ENCODE results near the gene HOATZ.

Gene HOATZ

GRCh38 chr11:111469200-111469599 is 45.4 kb upstream of the HOATZ start:
- Histone ChIP-seq H3K36me3 (ENCODE audit: low read length) (no peaks in the 10 kb centered on the region), H3K4me3 (ENCODE audit: insufficient read depth, low read length, poor library complexity, severe bottlenecking) (no peak overlapping the region), H2AFZ (ENCODE audit: low read depth, low read length, severe bottlenecking) (no peak overlapping the region), H4K20me1 (ENCODE audit: low read depth, low read length) (no peaks in the 10 kb centered on the region), H3K79me2 (ENCODE audit: insufficient read depth, low read length) (no peaks in the 10 kb centered on the region), H3K9me3 (ENCODE audit: insufficient read depth, low read length) (no peaks in the 10 kb centered on the region), H3K27ac (ENCODE audit: low read depth, low read length) (no peak overlapping the region), H3K9me2 (replicated peaks; ENCODE audit: insufficient read depth, low read length) (no peaks in the 10 kb centered on the region), H3K9ac (ENCODE audit: low read length) (no peak overlapping the region), H3F3A (ENCODE audit: insufficient read depth) (no peaks in the 10 kb centered on the region), H3K27me3 (ENCODE audit: low read length) (no peaks in the 10 kb centered on the region), H3K4me2 (ENCODE audit: low read depth, low read length, poor library complexity, severe bottlenecking) (no peak overlapping the region)
- TF ChIP-seq EZH2phosphoT487 (conservative IDR thresholded peaks at IDR 0.05; ENCODE audit: low read length) (no peak), CTCF (IDR thresholded peaks at IDR 0.05; ENCODE audit: insufficient read depth, low read length, poor library complexity, severe bottlenecking) (no peak)

- Histone ChIP-seq H3K4me2 (ENCODE audit: low read depth, low read length, poor library complexity, severe bottlenecking) (no peak overlapping the region), H3F3A (ENCODE audit: insufficient read depth) (no peaks in the 10 kb centered on the region), H3K9me2 (replicated peaks; ENCODE audit: insufficient read depth, low read length) (no peaks in the 10 kb centered on the region), H3K36me3 (ENCODE audit: low read length) (no peaks in the 10 kb centered on the region), H4K20me1 (ENCODE audit: low read depth, low read length) (no peaks in the 10 kb centered on the region), H3K4me3 (ENCODE audit: insufficient read depth, low read length, poor library complexity, severe bottlenecking) (no peak overlapping the region), H3K27me3 (ENCODE audit: low read length) (no peaks in the 10 kb centered on the region), H3K79me2 (ENCODE audit: insufficient read depth, low read length) (no peaks in the 10 kb centered on the region), H2AFZ (ENCODE audit: low read depth, low read length, severe bottlenecking) (no peak overlapping the region), H3K9ac (ENCODE audit: low read length) (no peak overlapping the region), H3K27ac (ENCODE audit: low read depth, low read length) (no peak overlapping the region), H3K9me3 (ENCODE audit: insufficient read depth, low read length) (no peaks in the 10 kb centered on the region)
- TF ChIP-seq CTCF (IDR thresholded peaks at IDR 0.05; ENCODE audit: insufficient read depth, low read length, poor library complexity, severe bottlenecking) (no peak), EZH2phosphoT487 (conservative IDR thresholded peaks at IDR 0.05; ENCODE audit: low read length) (no peak)
Observed at GRCh38 chr11:111472228-111472627, 42.4 kb upstream of the HOATZ start.

GRCh38 chr11:111474432-111474831 is 40.1 kb upstream of the HOATZ start:
- Histone ChIP-seq H3K27ac (ENCODE audit: low read depth, low read length) (no peak overlapping the region), H3K79me2 (ENCODE audit: insufficient read depth, low read length) (no peaks in the 10 kb centered on the region), H3K4me2 (ENCODE audit: low read depth, low read length, poor library complexity, severe bottlenecking) (no peak overlapping the region), H3K9me2 (replicated peaks; ENCODE audit: insufficient read depth, low read length) (no peaks in the 10 kb centered on the region), H3F3A (ENCODE audit: insufficient read depth) (no peaks in the 10 kb centered on the region), H3K36me3 (ENCODE audit: low read length) (no peaks in the 10 kb centered on the region), H2AFZ (ENCODE audit: low read depth, low read length, severe bottlenecking) (no peak overlapping the region), H3K4me3 (ENCODE audit: insufficient read depth, low read length, poor library complexity, severe bottlenecking) (no peak overlapping the region), H3K9ac (ENCODE audit: low read length) (no peak overlapping the region), H3K27me3 (ENCODE audit: low read length) (no peaks in the 10 kb centered on the region), H3K9me3 (ENCODE audit: insufficient read depth, low read length) (no peaks in the 10 kb centered on the region), H4K20me1 (ENCODE audit: low read depth, low read length) (no peaks in the 10 kb centered on the region)
- TF ChIP-seq EZH2phosphoT487 (conservative IDR thresholded peaks at IDR 0.05; ENCODE audit: low read length) (no peak), CTCF (IDR thresholded peaks at IDR 0.05; ENCODE audit: insufficient read depth, low read length, poor library complexity, severe bottlenecking) (no peak)

Measured in SU-DHL-6 (cell line).